GM12878 (cell line): ENCODE measurements around the gene KCNC1. TPM values are rescaled to one million over a fixed set of nuclear protein-coding genes. Genes with fewer than 3 reads are reported as not detected.

ENCODE experiments used
- ATAC-seq: fragments of 200-7000 bp; cut with Tn5 transposase; 3 replicates; pipeline ENCODE4 v1.9.1; 2020; ENCODE audit warnings: mild to moderate bottlenecking, moderate library complexity
- BruUV-seq: library from RNA; stranded (reverse); fragments of 400-500 nt; replicated peaks from 2 replicates; lab custom pipeline; 2021; lab: Mats Ljungman, UMichigan
- CTCF ChIA-PET: fragments of 300-600 bp; sonication (Branson Sonifier 250); formaldehyde crosslinking; extraction: SDS; loops from one replicate; lab custom pipeline; 2021; ENCODE audit warnings: inconsistent platforms; lab: Yijun Ruan, JAX
- POLR2A ChIA-PET: fragments of 350-600 bp; formaldehyde crosslinking; extraction: SDS; loops from one replicate; lab custom pipeline; 2021; ENCODE audit warnings: inconsistent platforms; lab: Charles Lee
- RAD21 ChIA-PET: fragments of 300-600 bp; sonication (Branson Sonifier 250); formaldehyde crosslinking; loops from one replicate; lab custom pipeline; 2023; ENCODE audit warnings: antibody characterized with exemption; ENCODE audit not compliant: unreplicated experiment; lab: Charles Lee
- SMC1A ChIA-PET: fragments of 300-600 bp; sonication (Branson Sonifier 250); formaldehyde crosslinking; loops from one replicate; lab custom pipeline; 2023; ENCODE audit not compliant: unreplicated experiment, uncharacterized antibody; lab: Charles Lee
- DNase-seq: peaks from one replicate; pipeline ENCODE4 v3.0.0-alpha.2; 2011; ENCODE audit warnings: low read depth, low spot score
- FAIRE-seq: peaks from 3 replicates; lab custom pipeline; 2011; peaks lifted over from hg19 to GRCh38; lab: Jason Lieb, UNC
- H2AFZ ChIP-seq: 2 replicates; pipeline ENCODE4 v1.6.0; 2011; ENCODE audit warnings: low read depth, low read length, control low read depth; ENCODE audit not compliant: control insufficient read depth
- H3K27ac ChIP-seq: 2 replicates; pipeline ENCODE4 v1.5.1; 2011; ENCODE audit warnings: control low read depth; ENCODE audit not compliant: control insufficient read depth, insufficient read depth
- H3K27me3 ChIP-seq, 2 experiments: replicated peaks in 1 of 2; 2 replicates each; pipeline versions ENCODE4 v1.6.0 to v1.6.1; 2011; ENCODE audit warnings: low read length in 1 of 2; ENCODE audit not compliant: control insufficient read depth in 2 of 2, insufficient read depth in 2 of 2
- H3K36me3 ChIP-seq, 2 experiments: 2 replicates each; pipeline ENCODE4 v1.5.1; 2011; ENCODE audit warnings: low read length in 1 of 2; ENCODE audit not compliant: control insufficient read depth in 2 of 2, insufficient read depth in 2 of 2
- H3K4me1 ChIP-seq: 2 replicates; pipeline ENCODE4 v1.6.1; 2011; ENCODE audit warnings: mild to moderate bottlenecking, low read length, moderate library complexity, mixed read lengths; ENCODE audit not compliant: control insufficient read depth, insufficient read depth
- H3K4me2 ChIP-seq: 2 replicates; pipeline ENCODE4 v1.6.0; 2011; ENCODE audit warnings: control low read depth; ENCODE audit not compliant: control insufficient read depth, insufficient read depth
- H3K4me3 ChIP-seq: fragments of 200-600 bp; sonication (generic); 2 replicates; pipeline ENCODE4 v1.5.1; 2016
- H3K79me2 ChIP-seq: 2 replicates; pipeline ENCODE4 v1.6.0; 2011; ENCODE audit warnings: low read length; ENCODE audit not compliant: control insufficient read depth, insufficient read depth
- H3K9ac ChIP-seq: 2 replicates; pipeline ENCODE4 v1.8.0; 2011; ENCODE audit warnings: low read length, control low read depth, mixed read lengths; ENCODE audit not compliant: control insufficient read depth, insufficient read depth
- H3K9me3 ChIP-seq: replicated peaks from 3 replicates; pipeline ENCODE4 v1.5.1; 2011; ENCODE audit warnings: mild to moderate bottlenecking, low read length; ENCODE audit not compliant: control insufficient read depth, insufficient read depth
- H4K20me1 ChIP-seq: 2 replicates; pipeline ENCODE4 v1.6.0; 2011; ENCODE audit not compliant: control insufficient read depth, insufficient read depth
- CHD2 ChIP-seq: IDR thresholded peaks from 2 replicates; pipeline ENCODE4 v1.6.1; 2011; ENCODE audit warnings: low read depth, low read length, improper control_type of control experiment, borderline replicate concordance
- CTCF ChIP-seq, 3 experiments: IDR thresholded peaks in 2 of 3; conservative IDR thresholded peaks in 1 of 3; 2 replicates each; pipeline ENCODE4 v1.5.1; 2011; ENCODE audit warnings: low read depth in 3 of 3, low read length in 3 of 3, mild to moderate bottlenecking in 3 of 3, control low read depth in 2 of 3, moderate library complexity in 2 of 3, inconsistent platforms in 1 of 3, mixed read lengths in 1 of 3; ENCODE audit not compliant: control insufficient read depth in 2 of 3, insufficient read depth in 1 of 3; ENCODE audit errors: extremely low read depth in 1 of 3
- EZH2 ChIP-seq: IDR thresholded peaks from 2 replicates; pipeline ENCODE4 v1.6.1; 2012; ENCODE audit warnings: low read depth, mild to moderate bottlenecking, control low read depth, inconsistent platforms, low read length, borderline replicate concordance; ENCODE audit not compliant: control insufficient read depth
- FOXM1 ChIP-seq: IDR thresholded peaks from 2 replicates; pipeline ENCODE4 v1.6.1; 2012; ENCODE audit warnings: low read depth, mild to moderate bottlenecking, inconsistent platforms, low read length, moderate library complexity
- MEF2B ChIP-seq: fragments of 450-650 bp; IDR thresholded peaks from 2 replicates; pipeline ENCODE4 v1.6.1; 2018; ENCODE audit warnings: mild to moderate bottlenecking, moderate library complexity; ENCODE audit not compliant: partially characterized antibody, poor library complexity, severe bottlenecking
- NBN ChIP-seq: fragments of 450-650 bp; IDR thresholded peaks from 2 replicates; pipeline ENCODE4 v1.6.1; 2016
- NFIC ChIP-seq: IDR thresholded peaks from 2 replicates; pipeline ENCODE4 v1.6.1; 2012; ENCODE audit warnings: low read depth, mild to moderate bottlenecking, inconsistent platforms, low read length, moderate library complexity
- PML ChIP-seq: IDR thresholded peaks from 2 replicates; pipeline ENCODE4 v1.6.1; 2012; ENCODE audit warnings: low read length, inconsistent platforms
- SIN3A ChIP-seq: IDR thresholded peaks from 2 replicates; pipeline ENCODE4 v1.6.1; 2012; ENCODE audit warnings: low read depth, low read length, improper control_type of control experiment
- SREBF2 ChIP-seq: IDR thresholded peaks from 2 replicates; pipeline ENCODE4 v1.6.1; 2012; ENCODE audit warnings: mild to moderate bottlenecking, low read length
- WGBS: methylation state at CpG from one replicate; pipeline ENCODE4 v1.1.6; 2016; ENCODE audit warnings: low lambda C conversion rate; ENCODE audit not compliant: insufficient replicate concordance, insufficient coverage; ENCODE audit errors: missing lambda C conversion rate; 5-methylcytosine and 5-hydroxymethylcytosine counted together
- in situ Hi-C: fragments of 300-500 bp; cut with MboI; formaldehyde crosslinking; loops from 9 replicates; pipeline ENCODE4 v1.14.3; 2018; ENCODE audit warnings: mixed read lengths
- intact Hi-C: fragments of 100-400 bp; cut with micrococcal nuclease; formaldehyde crosslinking; loops from one replicate; pipeline ENCODE4 v1.14.2; 2022; ENCODE audit not compliant: unreplicated experiment
- polyA plus RNA-seq, 11 experiments: library from polyadenylated mRNA; depleted of rRNA in 4 of 11; unstranded in 6 of 11; stranded (reverse) in 5 of 11; fragments of >200 nt; fragmentation: Nextera tagmentation in 4 of 11; fragmentation: Illumina TruSeq in 1 of 11; extraction: Ambion mirVana in 4 of 11; extraction: Trizol in 1 of 11; gene quantifications; 1 replicate in 1 of 11; 2 replicates in 10 of 11; pipeline versions ENCODE4 v1.2.1 to v1.2.3, GENCODE V29; 2011 to 2016; ENCODE audit warnings: inconsistent platforms in 2 of 11, missing spikeins in 2 of 11, low read depth in 1 of 11
- total RNA-seq, 4 experiments: library from RNA; depleted of rRNA in 3 of 4; stranded (reverse); fragments of >200 nt in 3 of 4; fragmentation: Illumina TruSeq in 1 of 4; extraction: Trizol in 1 of 4; gene quantifications; 2 replicates each; pipeline versions ENCODE4 v1.2.1 to v1.2.3, GENCODE V29; 2013 to 2021
- TF ChIP-seq, protein P1 (sequence below): fragments of 150-350 bp; IDR thresholded peaks from 2 replicates; pipeline ENCODE4 v1.6.1; 2014; ENCODE audit warnings: mild to moderate bottlenecking, low read depth, low read length

The KCNC1 gene
- total and polyA plus RNA-seq, 10 of the 15 experiments (the other 5 are each of a cell fraction or from before 2014, with no cell fraction given) = 0.27 to 0.34 TPM; not detected in 8

GRCh38 chr11:17827006-17827405 is 92.4 kb downstream of the KCNC1 start:
- CTCF ChIA-PET = no interaction called here
- no TSS peak for BruUV-seq
- Histone ChIP-seq H2AFZ (no peak overlapping the region), H3K9ac (no peak overlapping the region), H4K20me1 (no peaks in the 10 kb centered on the region), H3K9me3 (no peaks in the 10 kb centered on the region), H3K79me2 (no peaks in the 10 kb centered on the region), H3K27ac (no peak overlapping the region), H3K4me1 (no peaks in the 10 kb centered on the region), H3K27me3 (no peaks in the 10 kb centered on the region), H3K4me3 (no peak overlapping the region), H3K4me2 (no peak overlapping the region), H3K36me3 (no peaks in the 10 kb centered on the region)
- intact Hi-C loops (no loop called here), in situ Hi-C loops (no loop called here)
- SMC1A ChIA-PET = no interaction called here
- POLR2A ChIA-PET = no interaction called here
- ATAC-seq = no peak
- no peak for FAIRE-seq
- no peak for DNase-seq
- RAD21 ChIA-PET = no interaction called here
- WGBS = 95% methylated on average over 5 of the region's 5 CpGs
- TF ChIP-seq PML = no peak
- peak in 1 of 3 experiments; percentile 9; a peak in 1 of 6 replicates for TF ChIP-seq CTCF (IDR thresholded peaks at IDR 0.05 in 2 of 3, conservative IDR thresholded peaks at IDR 0.05 in 1 of 3; ENCODE audit: control insufficient read depth in 2 of 3, extremely low read depth in 1 of 3, insufficient read depth in 1 of 3, low read depth in 3 of 3, low read length in 3 of 3)

DNA sequence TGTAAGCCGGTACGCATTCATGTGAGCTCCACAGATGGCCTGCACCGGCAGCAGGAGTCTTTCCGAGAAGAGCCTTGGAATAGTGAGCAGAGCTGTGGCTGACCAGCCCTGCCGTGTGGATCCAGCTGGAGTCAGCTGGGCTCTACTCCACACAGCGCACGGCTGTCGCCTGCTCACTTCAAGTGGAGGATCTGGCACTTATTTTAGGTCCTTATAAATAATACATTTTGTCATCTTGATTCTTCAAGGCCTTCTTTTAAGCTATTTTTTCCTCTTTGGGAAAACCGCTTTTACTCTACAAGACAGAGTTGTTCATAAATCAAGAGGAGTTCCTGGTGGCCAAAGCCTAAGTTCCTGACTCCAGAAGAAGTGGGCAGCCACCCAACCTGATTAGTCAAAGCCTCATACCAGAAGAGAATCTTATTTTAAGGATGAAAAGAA is 93.8 kb downstream of the KCNC1 start:
- Histone ChIP-seq H4K20me1 (no peaks in the 10 kb centered on the region), H2AFZ (no peak overlapping the region), H3K4me3 (no peak overlapping the region), H3K27ac (no peak overlapping the region), H3K27me3 (no peaks in the 10 kb centered on the region), H3K79me2 (no peaks in the 10 kb centered on the region), H3K9ac (no peak overlapping the region), H3K4me2 (no peak overlapping the region), H3K4me1 (no peaks in the 10 kb centered on the region), H3K9me3 (no peaks in the 10 kb centered on the region), H3K36me3 (no peaks in the 10 kb centered on the region)
- in situ Hi-C loops (no loop called here), intact Hi-C loops (no loop called here)
- SMC1A ChIA-PET = no interaction called here
- TF ChIP-seq, protein P1, sequence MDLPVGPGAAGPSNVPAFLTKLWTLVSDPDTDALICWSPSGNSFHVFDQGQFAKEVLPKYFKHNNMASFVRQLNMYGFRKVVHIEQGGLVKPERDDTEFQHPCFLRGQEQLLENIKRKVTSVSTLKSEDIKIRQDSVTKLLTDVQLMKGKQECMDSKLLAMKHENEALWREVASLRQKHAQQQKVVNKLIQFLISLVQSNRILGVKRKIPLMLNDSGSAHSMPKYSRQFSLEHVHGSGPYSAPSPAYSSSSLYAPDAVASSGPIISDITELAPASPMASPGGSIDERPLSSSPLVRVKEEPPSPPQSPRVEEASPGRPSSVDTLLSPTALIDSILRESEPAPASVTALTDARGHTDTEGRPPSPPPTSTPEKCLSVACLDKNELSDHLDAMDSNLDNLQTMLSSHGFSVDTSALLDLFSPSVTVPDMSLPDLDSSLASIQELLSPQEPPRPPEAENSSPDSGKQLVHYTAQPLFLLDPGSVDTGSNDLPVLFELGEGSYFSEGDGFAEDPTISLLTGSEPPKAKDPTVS = no peak
- TF ChIP-seq NFIC (no peak), NBN (no peak), FOXM1 (no peak), EZH2 (no peak), MEF2B (no peak), SREBF2 (no peak), SIN3A (no peak), CHD2 (no peak)
- RAD21 ChIA-PET = no interaction called here
- DNase-seq = no peak
- WGBS = 97% methylated on average over 9 of the region's 9 CpGs
- ATAC-seq = no peak
- BruUV-seq = no TSS peak
- CTCF ChIA-PET = interaction anchor here (0.7 to 1.0 kb wide), 4 partner anchors 10 to 518 kb away, joined by 3 read pairs; no protein-coding TSS in a partner anchor
- no peak for FAIRE-seq
- POLR2A ChIA-PET = no interaction called here
